Fibroblast of villous mesenchyme (primary cell): Measurements from ENCODE around the gene ZNF366. TPM values are rescaled to one million over a fixed set of nuclear protein-coding genes. Genes with fewer than 3 reads are reported as not detected.

ENCODE experiments used
- DNase-seq: peaks from one replicate; pipeline ENCODE4 v3.0.0-alpha.2; 2010; ENCODE audit warnings: low read depth
- H3K4me3 ChIP-seq: 2 replicates; pipeline ENCODE4 v1.5.1; 2011; ENCODE audit warnings: low read depth, mild to moderate bottlenecking, low read length
- total RNA-seq: library from RNA; depleted of rRNA; stranded (reverse); fragments of >200 nt; gene quantifications from 2 replicates; pipeline ENCODE4 v1.2.3, GENCODE V29; 2012
- TF ChIP-seq, protein P1 (sequence below): IDR thresholded peaks from 2 replicates; pipeline ENCODE4 v1.5.1; 2012; ENCODE audit warnings: low read depth, mild to moderate bottlenecking, low read length; ENCODE audit not compliant: insufficient read depth

Gene ZNF366
- total RNA-seq, 1 donor: under 0.01 TPM

GRCh38 chr5:72539038-72539437 is 31.8 kb upstream of the ZNF366 start:
- H3K4me3 ChIP-seq: no peak overlapping the region
- DNase-seq: no peak
- TF ChIP-seq, protein P1, sequence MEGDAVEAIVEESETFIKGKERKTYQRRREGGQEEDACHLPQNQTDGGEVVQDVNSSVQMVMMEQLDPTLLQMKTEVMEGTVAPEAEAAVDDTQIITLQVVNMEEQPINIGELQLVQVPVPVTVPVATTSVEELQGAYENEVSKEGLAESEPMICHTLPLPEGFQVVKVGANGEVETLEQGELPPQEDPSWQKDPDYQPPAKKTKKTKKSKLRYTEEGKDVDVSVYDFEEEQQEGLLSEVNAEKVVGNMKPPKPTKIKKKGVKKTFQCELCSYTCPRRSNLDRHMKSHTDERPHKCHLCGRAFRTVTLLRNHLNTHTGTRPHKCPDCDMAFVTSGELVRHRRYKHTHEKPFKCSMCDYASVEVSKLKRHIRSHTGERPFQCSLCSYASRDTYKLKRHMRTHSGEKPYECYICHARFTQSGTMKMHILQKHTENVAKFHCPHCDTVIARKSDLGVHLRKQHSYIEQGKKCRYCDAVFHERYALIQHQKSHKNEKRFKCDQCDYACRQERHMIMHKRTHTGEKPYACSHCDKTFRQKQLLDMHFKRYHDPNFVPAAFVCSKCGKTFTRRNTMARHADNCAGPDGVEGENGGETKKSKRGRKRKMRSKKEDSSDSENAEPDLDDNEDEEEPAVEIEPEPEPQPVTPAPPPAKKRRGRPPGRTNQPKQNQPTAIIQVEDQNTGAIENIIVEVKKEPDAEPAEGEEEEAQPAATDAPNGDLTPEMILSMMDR: no peak

DNA sequence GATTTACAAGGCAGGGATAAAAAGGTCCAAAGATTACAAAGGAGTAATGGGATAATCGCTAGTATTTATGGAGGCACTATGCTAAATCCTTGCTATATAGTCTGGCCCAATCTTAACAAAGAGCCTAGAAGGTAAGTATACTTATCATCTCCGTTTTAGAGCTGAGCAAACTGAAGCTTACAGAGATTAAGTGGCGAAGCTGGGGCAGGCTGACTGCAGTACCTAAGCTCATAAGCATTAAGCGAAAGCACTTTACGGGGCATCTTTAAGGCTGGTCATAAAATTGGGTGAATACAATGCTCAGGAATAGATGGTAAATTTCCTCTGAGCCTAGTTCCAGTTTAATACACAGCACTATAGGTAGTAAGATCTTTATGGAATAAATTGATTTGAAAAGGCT is 30.0 kb upstream of the ZNF366 start:
- DNase-seq: no peak
- no peak overlapping the region for H3K4me3 ChIP-seq
- TF ChIP-seq, protein P1: no peak

- DNase-seq: peak; percentile 41
- H3K4me3 ChIP-seq: no peak overlapping the region
- TF ChIP-seq, protein P1: no peak
Measured at GRCh38 chr5:72531496-72532190, 24.4 kb upstream of the ZNF366 start.

DNA sequence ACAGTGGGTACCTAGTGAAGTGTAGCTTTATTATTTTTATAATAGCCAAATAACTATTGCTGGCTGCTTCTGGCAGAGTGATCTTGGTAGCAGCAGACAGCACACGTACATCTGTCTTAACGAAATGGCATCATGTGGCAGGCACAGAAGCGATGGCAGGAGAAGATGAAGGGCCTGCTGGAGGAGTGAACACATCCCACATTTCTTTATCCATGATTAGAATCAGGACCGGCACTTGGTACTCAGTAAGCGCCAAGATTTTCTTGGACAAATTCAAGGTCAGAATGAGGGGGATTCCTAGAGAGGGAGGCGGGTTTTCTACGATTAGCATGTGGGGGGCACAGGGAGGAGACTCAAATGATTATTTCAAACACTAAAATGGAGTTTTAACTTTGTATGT is 23.0 kb upstream of the ZNF366 start:
- no peak for DNase-seq
- no peak overlapping the region for H3K4me3 ChIP-seq
- TF ChIP-seq, protein P1: no peak

- TF ChIP-seq, protein P1: no peak
Measured at GRCh38 chr5:72529383-72529782, 22.2 kb upstream of the ZNF366 start.

DNA sequence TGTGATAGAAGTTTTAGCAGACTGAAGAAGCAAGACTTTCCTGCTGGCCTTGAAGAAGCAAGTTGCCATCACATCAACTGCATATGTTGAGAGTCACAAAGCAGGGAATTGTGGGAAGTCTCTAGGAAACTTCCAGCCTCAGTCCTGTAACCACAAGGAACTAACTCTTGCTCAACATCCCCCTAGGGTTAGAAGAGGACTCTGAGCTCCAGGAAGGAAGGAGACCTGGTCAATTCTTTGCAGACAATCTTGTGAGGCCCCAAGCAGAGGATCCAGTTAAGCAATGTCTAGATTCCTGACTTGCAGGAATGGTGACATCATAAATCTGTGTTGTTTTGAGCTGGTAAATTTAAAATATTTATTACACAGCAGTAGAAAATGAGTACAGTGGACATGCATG is 18.6 kb upstream of the ZNF366 start:
- TF ChIP-seq, protein P1: no peak
- DNase-seq: peak; percentile 95
- H3K4me3 ChIP-seq: no peak overlapping the region

More at GRCh38 chr5:72529383-72529782, 22.2 kb upstream of the ZNF366 start:
- H3K4me3 ChIP-seq: no peak overlapping the region
- DNase-seq: no peak

DNA sequence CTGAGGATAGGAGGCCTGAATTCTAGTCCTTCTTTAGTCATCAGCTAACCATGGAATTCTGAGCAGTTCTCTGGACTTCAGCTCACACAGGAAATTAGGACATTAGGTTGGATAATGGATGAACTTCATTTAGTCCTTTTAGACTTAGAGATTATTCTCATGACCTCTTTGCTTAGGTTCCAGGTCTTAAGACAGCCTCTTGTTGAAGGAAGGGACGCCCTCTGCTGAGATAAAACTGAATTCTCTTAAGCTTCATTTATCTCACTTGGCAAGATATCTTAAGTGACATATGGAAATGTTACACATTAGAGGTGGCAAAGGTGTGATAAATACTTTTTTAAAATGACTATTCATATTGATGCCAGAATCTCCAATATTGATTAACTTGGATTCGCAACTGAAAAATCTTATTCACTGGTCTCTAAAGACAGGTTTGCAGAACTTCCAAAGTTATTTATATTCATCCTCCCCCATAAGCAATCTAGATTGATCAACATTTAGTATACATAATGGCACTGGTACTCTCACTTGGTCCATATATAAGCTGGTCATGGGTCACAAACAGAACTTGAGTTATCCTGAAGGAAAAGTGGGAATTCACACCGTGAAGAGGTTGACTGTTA is 16.9 kb upstream of the ZNF366 start:
- DNase-seq: peak; percentile 89
- no peak overlapping the region for H3K4me3 ChIP-seq
- TF ChIP-seq, protein P1: peak; percentile 65
